ENCODE measurements around the gene CLPTM1L.

DNA sequence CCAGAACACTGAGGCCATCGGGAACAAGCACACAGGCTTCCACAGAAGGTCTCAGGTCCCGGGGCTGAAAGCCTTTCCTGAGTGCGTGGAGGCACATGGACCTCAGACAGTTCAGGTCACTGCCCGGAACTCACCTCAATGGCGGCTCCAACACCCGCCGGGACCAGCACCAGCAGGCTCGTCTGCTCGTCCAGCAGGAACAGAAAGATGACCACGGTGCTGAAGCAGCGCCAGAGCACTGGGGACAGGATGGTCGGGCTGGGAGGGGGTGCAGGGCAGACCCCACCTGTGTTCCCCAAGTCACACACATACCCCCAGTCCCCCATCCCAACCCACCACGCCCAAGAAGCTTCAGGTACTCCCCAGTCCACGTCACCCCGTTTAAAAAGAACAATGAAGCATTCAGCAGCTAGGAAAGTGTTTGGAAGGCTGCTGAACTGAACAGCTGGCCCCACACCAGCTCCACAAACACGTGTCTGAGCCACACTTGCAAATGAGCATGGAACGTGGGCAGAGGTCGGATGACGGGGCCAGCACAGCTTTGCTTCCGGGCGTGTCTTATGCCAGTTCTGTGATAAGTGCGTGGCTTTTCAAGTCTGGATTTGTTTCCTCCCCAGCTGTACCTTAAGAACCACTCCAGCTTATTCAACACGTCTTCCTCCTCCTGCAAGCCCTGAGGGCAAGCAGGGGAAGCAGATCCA, 14.6 kb downstream of the CLPTM1L start:
- TF ChIP-seq, protein P1, sequence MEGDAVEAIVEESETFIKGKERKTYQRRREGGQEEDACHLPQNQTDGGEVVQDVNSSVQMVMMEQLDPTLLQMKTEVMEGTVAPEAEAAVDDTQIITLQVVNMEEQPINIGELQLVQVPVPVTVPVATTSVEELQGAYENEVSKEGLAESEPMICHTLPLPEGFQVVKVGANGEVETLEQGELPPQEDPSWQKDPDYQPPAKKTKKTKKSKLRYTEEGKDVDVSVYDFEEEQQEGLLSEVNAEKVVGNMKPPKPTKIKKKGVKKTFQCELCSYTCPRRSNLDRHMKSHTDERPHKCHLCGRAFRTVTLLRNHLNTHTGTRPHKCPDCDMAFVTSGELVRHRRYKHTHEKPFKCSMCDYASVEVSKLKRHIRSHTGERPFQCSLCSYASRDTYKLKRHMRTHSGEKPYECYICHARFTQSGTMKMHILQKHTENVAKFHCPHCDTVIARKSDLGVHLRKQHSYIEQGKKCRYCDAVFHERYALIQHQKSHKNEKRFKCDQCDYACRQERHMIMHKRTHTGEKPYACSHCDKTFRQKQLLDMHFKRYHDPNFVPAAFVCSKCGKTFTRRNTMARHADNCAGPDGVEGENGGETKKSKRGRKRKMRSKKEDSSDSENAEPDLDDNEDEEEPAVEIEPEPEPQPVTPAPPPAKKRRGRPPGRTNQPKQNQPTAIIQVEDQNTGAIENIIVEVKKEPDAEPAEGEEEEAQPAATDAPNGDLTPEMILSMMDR (conservative IDR thresholded peaks at IDR 0.05; ENCODE audit: low read length), result no peak
- no peak for TF ChIP-seq EZH2phosphoT487 (IDR thresholded peaks at IDR 0.05; ENCODE audit: borderline replicate concordance, low read depth, low read length)
